Measurements from ENCODE around the gene TMBIM4.

- TF ChIP-seq CTCF (conservative IDR thresholded peaks at IDR 0.05; ENCODE audit: low read depth, low read length), result peak; percentile 34
- peak; percentile 80 for TF ChIP-seq POLR2A (IDR thresholded peaks at IDR 0.05; ENCODE audit: low read depth, low read length)
- peak; percentile 24; the same call in 1 of the 2 replicates for TF ChIP-seq BHLHE40 (IDR thresholded peaks at IDR 0.05; ENCODE audit: low read depth, low read length)
- TF ChIP-seq MAZ (IDR thresholded peaks at IDR 0.05; ENCODE audit: borderline replicate concordance, low read depth, low read length), result peak; percentile 81; the same call in 1 of the 2 replicates
- peak; percentile 96 for TF ChIP-seq CEBPB (IDR thresholded peaks at IDR 0.05; ENCODE audit: low read depth, low read length)
- TF ChIP-seq USF2 (IDR thresholded peaks at IDR 0.05; ENCODE audit: low read depth, low read length), result no peak
- no peak; the same call in 1 of the 2 replicates for TF ChIP-seq MAFK (IDR thresholded peaks at IDR 0.05; ENCODE audit: low read depth, low read length)
- no peak for TF ChIP-seq RCOR1 (IDR thresholded peaks at IDR 0.05; ENCODE audit: insufficient replicate concordance, low read length)
- peak; percentile 4; the same call in 1 of the 2 replicates for TF ChIP-seq SMC3 (IDR thresholded peaks at IDR 0.05; ENCODE audit: low read depth, low read length)
- TF ChIP-seq RAD21 (IDR thresholded peaks at IDR 0.05; ENCODE audit: low read length), result peak; percentile 19; the same call in 1 of the 2 replicates
- no peak for TF ChIP-seq RFX5 (IDR thresholded peaks at IDR 0.05; ENCODE audit: low read depth, low read length)
- no peak for TF ChIP-seq FOS (IDR thresholded peaks at IDR 0.05; ENCODE audit: low read depth, low read length)
- peak; percentile 52; the same call in 1 of the 2 replicates for TF ChIP-seq MXI1 (IDR thresholded peaks at IDR 0.05; ENCODE audit: borderline replicate concordance, low read depth, low read length)
Measured at GRCh38 chr12:66169221-66170170, at the start of gene TMBIM4.

Measured in IMR-90 (cell line).